ENCODE results near the gene EXTL1.
A peak's percentile ranks its signal among the peaks of the same experiment; 100 is the strongest.

Gene EXTL1

GRCh38 chr1:26025060-26025459, 3.5 kb downstream of the EXTL1 start:
- peak; percentile 67 for DNase-seq (ENCODE audit: low spot score)

DNA sequence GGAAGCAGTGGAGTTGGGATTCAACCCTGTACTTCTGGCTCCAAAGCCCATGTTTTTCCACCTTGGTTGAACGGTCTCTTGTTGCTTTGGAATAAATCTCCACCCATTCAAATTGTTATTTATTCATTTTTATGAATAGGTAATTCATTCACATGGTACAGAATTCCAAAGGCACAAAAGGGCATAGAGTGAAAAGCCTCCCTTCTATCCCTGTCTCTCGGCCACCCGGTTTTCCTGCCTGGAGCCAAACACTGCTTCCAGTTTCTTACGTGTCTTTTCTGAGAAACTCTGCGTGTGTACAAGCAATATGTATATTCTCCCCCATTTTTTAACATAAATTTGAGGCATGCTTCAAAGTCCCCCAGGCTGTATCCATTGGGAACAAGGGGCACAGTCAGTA, 3.9 kb downstream of the EXTL1 start:
- DNase-seq (ENCODE audit: low spot score) = no peak

DNA sequence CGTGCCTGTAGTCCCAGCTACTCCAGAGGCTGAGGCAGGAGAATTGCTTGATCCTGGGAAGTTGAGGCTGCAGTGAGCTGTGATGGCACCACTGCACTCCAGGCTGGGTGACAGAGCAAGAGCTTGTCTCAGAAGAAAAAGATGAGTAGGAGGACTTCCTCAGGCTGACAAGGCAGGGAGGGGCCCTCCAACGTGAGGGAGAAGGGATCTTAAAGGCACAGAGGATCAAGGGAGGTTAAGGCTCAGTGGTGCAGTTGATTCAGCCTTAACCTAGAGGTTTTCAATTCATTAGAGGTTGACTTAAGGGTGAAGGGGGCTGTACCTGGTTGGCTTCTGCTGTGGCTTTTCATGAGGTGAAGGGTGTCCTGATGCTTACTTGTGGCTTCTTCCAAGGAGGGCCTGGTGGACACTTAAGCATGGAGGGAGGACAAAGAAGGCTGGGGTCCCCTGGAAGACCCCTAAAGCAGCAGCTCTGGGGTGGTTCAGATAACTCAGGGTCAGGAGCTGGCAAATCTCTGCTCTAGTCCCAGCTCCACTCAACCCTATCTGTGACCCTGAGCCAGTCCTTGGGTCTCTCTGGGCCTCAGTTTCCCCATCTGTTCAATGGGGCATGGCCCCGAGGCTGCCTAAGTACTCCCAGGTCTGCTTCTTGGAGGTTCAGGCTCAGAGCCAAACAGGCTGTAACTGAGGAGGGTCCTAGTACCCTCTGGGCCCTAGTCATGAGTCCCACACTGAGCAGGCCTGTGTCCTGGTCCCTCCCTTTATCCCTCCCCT, 6.3 kb downstream of the EXTL1 start:
- no peak for DNase-seq (ENCODE audit: low spot score)

GRCh38 chr1:26028490-26028980, 7.0 kb downstream of the EXTL1 start:
- no peak for DNase-seq (ENCODE audit: low spot score)

- DNase-seq (ENCODE audit: low spot score) = no peak
Measured at GRCh38 chr1:26029054-26029863, 7.7 kb downstream of the EXTL1 start.

GRCh38 chr1:26029864-26030481, 8.4 kb downstream of the EXTL1 start:
- DNase-seq (ENCODE audit: low spot score) = no peak

- DNase-seq (ENCODE audit: low spot score) = no peak
Measured at GRCh38 chr1:26031196-26031595, 9.6 kb downstream of the EXTL1 start.

GRCh38 chr1:26031611-26032220, 10.1 kb downstream of the EXTL1 start:
- no peak for DNase-seq (ENCODE audit: low spot score)

DNA sequence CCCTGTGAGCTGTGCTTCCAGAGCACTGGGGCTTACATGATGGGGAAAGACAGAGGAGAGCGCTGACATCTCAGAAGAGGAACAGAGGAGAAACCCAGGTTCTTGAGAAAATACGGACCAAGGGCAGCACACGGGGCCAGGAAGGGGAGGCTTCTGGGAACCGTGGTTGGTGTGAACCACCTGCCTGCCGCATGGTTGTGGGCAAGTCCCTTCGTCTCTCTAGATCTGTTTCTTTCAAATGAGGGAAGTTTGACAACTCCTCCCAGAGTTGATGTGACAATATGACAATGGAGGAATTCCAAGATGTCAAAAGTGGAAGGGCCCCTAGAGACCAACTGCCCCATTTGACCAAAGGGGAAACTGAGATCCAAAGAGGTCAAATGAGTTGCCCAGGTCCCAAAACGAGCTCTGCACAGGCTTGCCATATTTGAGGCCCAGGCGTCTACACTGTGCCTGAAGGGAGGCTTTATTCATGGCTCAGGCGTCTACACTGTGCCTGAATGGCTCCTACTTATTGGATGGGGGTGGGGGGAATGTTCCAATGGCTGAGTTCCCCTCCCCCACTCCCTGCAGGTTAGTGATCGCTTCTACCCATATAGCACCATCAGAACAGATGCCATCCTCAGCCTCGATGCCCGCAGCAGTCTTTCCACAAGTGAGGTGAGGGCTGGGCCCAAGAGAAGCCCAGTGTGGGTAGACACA, 11.2 kb downstream of the EXTL1 start:
- DNase-seq (ENCODE audit: low spot score) = no peak

DNA sequence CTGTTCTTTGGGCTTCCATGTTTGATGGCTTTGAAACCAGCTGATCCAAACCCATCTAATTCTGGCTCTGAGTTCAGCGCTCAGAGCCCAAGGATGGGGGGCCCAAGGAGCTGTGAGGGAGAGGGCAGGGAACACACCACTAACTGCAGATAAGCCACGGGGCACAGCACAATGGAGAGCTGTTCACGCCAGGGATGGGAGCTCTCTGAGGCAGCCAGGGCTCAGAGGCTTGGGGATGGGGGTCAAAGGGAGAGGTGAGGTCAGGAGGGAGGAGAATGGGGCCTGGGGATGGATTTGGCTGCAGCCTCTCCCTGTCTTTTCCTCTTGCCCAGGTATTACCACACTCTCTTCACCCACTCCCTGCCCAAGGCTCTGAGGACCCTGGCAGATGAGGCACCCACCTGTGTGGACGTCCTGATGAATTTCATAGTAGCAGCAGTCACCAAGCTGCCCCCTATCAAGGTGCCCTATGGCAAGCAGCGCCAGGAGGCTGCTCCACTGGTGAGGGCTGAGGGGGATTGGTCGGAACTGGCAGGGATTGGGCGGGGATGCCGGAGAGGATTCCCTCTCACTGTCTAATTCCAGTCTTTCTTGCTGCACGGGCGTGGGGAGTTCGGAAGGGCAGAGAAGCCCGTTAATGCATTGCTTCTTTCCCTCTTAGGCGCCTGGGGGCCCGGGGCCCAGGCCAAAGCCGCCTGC, 13.1 kb downstream of the EXTL1 start:
- DNase-seq (ENCODE audit: low spot score) = no peak

DNA sequence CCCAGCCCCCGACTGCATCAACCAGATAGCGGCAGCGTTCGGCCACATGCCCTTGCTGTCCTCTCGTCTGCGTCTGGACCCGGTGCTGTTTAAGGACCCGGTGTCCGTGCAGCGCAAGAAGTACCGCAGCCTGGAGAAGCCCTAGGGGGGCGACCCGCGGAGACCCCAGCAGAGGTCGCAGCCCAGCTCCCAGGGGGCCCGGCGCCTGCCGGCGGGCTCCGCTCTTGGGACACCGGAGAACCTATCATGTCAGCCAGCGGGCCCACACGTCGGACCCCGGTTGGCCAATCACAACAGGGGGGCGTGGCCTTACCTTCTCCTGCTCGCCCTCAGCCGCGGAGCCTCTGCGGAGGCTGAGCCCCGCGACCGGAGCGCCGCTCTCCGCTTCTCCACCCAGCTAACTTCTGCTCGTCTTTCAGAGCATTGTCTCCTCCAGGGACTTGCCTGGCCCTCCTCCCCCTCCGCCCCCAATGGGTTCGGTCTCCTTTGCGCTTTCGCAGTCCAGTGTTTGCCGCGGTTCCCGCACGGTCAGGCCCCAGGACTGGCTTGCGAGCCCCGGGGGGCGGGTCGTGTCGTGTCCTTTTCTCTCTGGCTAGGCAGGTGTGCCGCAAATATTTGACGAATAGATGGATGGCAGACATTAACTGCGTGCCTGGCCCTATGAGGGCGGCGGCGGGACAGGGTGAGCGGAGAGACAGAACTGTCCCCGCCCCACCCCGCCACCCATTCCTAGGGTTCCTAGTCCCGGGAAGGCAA, 13.8 kb downstream of the EXTL1 start:
- peak; percentile 91 for DNase-seq (ENCODE audit: low spot score)

DNA sequence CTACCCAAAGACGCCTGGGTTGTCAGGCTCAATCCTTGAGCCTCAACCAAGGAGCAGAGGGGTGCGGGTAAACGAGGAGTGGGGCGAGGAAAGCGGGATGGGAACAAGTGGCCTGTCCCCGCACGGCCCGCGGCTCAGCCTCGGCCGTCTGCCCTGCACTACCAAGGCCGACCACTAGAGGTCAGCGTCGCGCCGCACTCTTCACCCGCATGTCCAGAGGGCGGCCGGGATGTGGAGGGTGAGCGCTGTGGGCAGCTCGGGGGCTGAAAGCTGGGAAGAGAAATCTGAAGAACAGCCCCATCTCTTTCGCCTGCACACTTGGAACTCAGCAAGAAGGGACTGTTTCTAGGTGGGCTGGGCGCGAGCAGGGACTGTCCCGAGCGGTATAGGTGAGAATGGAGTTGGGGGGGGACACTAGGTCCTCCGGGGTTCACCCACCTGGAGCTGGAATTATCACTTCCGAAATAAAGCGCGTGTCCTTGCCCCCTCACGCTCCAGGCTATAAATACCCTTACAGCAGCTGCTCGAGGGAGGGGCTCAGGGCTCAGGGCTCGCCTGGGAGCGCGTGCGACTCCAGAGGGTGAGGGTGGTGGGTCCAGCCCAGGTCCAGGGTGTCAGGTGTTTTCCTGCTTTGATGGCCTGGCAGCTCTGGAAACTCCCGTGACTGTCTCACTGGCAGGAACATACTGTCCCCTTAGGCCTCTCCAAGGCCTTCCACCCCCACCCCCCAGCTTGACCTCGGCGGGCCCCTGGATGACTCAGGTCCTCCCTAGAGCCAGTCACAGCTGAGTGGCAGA, 14.6 kb downstream of the EXTL1 start:
- DNase-seq (ENCODE audit: low spot score) = peak; percentile 64

DNA sequence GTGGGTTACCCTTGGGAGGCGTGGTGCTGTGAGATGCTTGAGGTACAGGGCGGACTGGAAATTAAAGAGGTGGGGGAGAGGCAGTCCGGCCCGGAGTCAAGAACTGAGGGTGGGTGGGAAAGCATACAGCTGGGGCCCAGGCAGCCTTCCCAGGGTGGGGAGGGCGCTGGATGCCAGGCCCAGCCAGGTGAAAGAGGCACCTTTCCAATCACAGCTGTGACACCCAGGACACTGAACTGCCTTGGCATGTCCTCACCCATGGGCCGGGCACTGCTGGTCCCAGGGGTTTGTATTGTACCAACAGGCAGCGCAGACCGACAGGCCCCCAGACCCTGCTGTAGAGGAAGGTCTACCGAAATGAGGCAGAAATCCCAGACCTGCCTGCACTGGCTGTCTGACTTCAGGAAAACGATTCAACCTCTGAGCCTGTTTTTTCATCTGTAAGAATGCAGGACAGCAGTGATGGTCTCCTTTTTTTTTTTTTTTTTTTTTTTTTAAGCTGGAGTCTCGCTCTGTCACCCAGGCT, 15.2 kb downstream of the EXTL1 start:
- DNase-seq (ENCODE audit: low spot score) = no peak

GRCh38 chr1:26037904-26038303, 16.3 kb downstream of the EXTL1 start:
- DNase-seq (ENCODE audit: low spot score) = no peak

GRCh38 chr1:26038477-26038876, 16.9 kb downstream of the EXTL1 start:
- no peak for DNase-seq (ENCODE audit: low spot score)

DNA sequence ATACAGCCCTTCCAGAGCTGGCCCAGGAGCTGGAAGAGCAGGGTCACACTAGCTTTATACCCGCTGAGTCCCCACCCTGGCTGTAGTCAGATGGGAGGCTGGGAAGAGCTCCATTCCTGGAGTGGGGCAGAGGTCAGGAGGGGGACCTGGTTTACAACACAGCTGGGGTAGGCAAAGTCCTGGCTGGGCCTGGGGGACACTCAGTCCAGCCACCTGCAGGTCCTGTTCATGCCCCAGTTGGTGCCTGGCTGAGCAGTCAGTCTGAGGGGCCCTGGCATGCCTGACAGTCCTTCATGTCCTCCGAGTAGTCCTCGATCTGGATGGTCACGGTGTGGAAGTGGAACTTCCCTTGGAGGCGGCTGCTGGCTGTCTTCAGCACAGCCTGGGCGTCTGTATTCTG, 17.3 kb downstream of the EXTL1 start:
- DNase-seq (ENCODE audit: low spot score) = no peak

GRCh38 chr1:26041401-26041800, 19.8 kb downstream of the EXTL1 start:
- no peak for DNase-seq (ENCODE audit: low spot score)

GRCh38 chr1:26041978-26042377, 20.4 kb downstream of the EXTL1 start:
- DNase-seq (ENCODE audit: low spot score) = no peak

DNA sequence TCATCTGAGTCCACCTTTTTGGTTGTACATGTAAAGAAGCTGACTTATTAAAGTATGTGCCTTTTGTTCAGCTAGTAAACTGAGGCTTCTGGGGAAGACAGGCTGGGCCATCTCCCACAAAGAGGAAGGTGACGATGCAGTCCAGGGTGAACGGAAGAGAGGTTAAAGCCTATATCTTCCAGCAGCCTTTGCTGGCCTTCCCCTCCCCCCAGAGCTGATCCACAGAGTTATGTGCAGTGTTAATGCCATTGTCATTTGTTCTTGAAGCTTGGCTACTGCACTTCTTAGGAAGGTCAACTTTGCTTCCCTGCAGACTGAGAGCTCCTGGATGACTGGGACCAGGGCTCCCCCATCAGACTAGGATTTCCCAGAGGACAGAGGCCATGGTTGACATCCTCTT, 22.2 kb downstream of the EXTL1 start:
- no peak for DNase-seq (ENCODE audit: low spot score)
